B cell (primary cell): Measurements from ENCODE around the gene POU2AF1.

Experiments used
- EZH2 ChIP-seq: IDR thresholded peaks from 2 replicates; pipeline ENCODE4 v1.6.1; 2012; ENCODE audit warnings: borderline replicate concordance, low read depth, mild to moderate bottlenecking, moderate library complexity, low read length; ENCODE audit not compliant: insufficient read depth, poor library complexity, severe bottlenecking
- TF ChIP-seq, protein P1 (sequence below): fragments of 200-600 bp; IDR thresholded peaks from one replicate; pipeline ENCODE4 v1.8.0; 2022; ENCODE audit warnings: antibody characterized with exemption, mild to moderate bottlenecking

GRCh38 chr11:111361874-111362273 lies 17.2 kb downstream of the POU2AF1 start:
- TF ChIP-seq EZH2 = no peak
- TF ChIP-seq, protein P1, sequence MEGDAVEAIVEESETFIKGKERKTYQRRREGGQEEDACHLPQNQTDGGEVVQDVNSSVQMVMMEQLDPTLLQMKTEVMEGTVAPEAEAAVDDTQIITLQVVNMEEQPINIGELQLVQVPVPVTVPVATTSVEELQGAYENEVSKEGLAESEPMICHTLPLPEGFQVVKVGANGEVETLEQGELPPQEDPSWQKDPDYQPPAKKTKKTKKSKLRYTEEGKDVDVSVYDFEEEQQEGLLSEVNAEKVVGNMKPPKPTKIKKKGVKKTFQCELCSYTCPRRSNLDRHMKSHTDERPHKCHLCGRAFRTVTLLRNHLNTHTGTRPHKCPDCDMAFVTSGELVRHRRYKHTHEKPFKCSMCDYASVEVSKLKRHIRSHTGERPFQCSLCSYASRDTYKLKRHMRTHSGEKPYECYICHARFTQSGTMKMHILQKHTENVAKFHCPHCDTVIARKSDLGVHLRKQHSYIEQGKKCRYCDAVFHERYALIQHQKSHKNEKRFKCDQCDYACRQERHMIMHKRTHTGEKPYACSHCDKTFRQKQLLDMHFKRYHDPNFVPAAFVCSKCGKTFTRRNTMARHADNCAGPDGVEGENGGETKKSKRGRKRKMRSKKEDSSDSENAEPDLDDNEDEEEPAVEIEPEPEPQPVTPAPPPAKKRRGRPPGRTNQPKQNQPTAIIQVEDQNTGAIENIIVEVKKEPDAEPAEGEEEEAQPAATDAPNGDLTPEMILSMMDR = no peak
